Ramos (cell line): Measurements from ENCODE around the gene SPAG5.

Experiments
- in situ Hi-C: fragments of 300-500 bp; cut with MboI; formaldehyde crosslinking; loops from one replicate; pipeline ENCODE4 v1.14.3; 2022; ENCODE audit warnings: low sequenced_read_pairs; ENCODE audit not compliant: unreplicated experiment

SPAG5 gene

DNA sequence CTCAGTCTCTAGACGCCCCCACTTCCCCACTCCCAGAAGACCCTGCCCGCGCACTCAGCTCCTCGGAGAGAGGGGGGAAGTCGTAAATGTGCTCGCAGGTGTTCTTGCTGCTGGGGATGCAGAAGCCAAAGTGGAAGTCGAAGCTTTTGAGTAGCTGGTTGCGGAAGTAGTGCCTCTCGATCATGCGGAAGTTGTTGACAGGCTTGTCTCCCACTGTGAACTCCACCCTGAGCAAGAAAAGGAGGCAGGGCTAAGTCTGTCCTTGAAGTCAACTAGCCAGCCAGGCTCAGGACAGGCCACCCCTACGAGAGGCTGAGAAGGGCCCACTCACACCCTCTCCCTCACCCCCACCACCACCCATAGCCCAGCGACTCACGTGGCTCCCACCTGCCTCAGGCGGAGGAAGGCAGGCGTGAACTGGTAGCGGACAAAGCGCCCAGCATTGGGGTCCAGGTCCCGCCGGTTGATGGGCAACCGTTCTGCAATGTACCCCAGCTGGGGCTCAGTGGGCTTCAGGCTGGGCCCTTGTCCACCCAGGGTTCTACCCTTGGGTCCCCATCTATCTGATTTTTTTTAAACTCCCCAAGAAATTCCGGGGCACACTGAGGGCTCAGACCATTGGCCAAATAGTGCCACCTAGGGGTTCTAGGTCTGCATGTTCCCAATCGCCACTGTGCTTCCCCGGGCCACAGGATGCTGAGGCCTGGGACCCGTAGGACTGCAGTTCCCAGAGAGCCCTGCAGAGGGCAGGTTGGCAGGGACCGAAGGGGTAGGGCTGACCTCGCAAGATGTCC is 51.0 kb downstream of the SPAG5 start:
- in situ Hi-C loops: no loop called here

DNA sequence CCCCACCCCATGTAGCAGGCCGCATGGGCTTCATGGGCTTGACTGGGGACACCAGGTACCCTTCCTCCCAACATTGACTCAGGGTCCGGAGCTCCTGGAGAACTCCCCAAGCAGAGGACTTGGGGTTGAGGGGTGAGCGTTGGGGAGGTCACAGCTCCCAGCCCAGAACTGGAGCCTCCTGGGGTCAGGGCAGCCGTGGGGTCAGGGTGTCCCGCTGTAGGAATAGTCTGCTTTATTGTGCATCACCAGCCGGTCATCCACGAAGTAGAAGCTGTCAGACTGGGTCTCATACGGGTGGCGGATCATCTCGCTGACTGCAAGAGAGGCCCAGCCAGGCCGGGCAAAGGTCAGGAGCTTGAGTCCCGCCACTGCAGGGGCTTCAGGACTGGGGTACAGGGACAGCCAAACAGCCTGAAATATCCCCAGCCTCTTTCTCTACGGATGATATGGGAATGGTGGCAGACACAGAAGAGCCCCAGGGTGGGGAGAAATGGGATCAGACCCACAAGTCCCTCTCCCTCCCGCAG is 51.7 kb downstream of the SPAG5 start:
- in situ Hi-C loops: no loop called here

DNA sequence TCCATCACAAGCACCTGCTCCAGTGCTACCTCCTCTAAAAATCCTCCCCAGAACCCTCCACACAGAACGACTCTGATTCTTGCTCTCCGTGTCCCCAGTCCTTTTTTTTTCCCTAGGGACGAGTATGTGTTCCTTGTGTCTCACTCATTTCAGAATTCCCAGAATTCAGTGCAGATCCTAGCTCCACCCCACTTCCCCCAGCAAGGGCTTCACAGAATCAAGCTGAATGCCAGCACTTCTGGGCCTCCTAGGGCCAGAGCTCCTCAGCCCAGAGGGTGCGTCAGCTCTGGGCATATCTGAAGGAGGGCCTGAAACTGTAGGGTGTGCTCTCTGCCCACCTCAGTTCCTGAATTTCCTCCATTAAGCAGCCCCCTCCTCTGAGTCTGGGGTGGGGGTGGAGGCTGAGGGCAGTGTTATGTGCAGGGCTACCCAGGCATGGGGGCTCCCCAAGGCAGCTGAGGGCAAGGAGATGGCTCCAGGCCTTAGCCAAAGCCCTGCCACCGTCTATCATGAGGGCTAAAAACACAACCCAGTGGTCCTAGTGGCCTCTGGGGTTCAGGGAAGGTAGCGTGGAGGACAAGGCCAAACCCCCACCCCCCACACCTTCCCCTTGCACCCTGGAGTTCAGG is 52.9 kb downstream of the SPAG5 start:
- in situ Hi-C loops: no loop called here

DNA sequence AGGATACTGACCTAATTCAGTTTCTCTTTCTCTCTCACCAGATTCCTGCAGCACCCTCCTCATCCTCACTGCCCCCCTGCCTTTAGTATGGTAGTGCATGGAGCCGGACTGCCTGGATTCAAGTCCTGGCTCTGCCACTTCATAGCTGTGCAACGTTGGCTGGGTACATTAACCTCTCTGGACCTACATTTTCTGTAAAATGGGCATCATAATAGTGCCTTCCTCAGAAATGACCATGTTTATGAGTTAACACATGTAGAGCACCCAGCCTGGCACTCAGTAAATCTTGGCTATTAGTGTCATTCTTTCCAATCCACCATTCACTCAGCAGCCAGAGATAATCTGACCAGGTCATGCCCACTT is 53.7 kb downstream of the SPAG5 start:
- in situ Hi-C loops: no loop called here

DNA sequence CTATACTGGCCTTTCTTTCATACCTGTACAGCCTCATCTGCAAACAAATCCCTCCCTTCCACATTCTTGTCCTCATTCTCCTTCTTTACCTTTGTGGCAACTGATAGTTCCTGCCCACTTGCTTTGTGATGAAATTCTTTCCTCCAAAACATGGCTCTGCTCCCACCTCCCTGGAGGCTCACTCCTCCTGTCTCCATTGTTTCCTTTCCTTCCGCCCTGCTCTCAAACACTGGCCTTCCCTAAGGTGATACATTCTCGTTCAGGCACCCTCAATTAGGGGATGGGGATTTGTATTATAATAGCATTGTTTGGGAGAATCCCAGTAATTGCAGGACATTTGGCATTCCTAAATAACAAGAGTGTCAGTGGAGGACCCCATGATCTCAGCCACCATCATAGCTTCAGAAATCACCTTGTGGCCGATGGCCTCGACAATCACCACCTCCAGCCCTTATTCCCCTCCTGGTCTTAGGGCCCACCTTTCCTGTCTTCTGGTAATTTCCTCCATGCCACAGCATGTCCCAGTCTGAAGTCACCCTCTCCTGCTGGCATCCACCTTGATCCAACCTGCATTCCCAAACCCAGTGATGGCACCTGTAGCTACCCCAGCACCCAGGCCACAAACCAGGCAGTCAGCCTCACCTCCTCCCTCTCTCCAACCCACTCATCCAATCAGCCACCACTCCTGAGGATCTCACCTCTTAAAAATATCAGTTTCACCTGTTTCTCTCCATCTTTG is 54.3 kb downstream of the SPAG5 start:
- in situ Hi-C loops: no loop called here

DNA sequence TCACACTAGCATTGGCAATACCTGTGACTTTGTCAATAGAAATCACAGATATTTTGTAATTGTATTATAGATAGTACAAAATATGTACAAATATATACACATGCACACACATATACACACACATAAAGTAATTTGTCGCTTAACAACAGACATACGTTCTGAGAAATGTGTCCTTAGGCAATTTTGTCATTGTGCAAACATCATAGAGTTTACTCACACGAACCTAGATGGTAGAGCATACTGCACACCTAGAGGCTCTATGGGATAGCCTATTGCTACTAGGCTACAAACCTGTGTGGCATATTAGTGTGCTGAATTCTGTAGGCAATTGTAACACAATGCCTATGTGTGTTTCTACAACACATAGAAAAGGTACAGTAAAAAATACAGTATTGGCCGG is 57.4 kb downstream of the SPAG5 start:
- in situ Hi-C loops: no loop called here

DNA sequence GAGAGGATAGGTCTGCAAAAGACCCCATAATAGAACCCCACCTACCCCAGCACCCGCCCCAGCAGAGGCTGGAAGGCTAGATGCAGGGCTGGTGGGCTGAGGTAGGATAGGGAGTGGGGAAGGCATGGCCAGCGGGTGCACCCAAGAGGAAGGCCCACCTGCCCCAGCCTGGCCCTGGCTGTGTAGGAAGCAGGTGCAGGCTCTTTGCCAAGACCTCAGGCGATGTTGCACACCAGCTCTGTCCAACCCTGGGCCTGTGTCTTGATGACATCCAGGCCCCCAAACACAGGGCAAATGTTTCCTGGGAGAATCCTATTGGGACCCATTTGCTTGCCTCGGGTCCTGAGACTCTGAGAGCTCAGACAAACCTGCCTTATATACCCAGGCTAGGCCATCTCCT is 58.6 kb downstream of the SPAG5 start:
- in situ Hi-C loops: no loop called here

DNA sequence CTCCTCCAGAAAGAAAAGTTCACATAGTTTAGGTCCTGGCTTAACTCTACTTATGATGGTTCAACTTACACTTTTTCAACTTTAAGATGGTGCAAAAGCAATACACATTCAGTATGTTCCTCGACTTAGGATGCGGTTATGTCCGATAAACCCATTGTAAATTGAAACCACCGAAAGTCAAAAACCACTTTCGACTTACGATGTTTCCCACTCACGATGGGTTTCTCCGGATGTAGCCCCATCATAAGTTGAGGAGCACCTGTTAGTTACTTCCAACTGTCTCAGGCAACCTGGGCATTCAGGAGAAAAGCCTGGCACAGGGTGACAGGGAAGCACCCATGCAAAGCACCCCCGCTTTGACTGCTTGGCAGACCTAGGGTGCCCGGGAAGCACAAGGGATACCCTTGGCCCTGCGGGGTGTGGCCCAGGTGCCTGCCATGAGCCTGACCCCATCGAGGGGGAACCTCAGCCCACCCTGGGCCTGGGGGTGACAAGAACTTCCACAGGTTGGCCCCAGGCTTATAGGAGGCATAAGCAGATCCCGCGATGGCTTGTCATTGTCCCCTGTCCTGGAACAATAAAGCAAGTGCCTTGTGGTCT is 60.4 kb downstream of the SPAG5 start:
- in situ Hi-C loops: no loop called here

DNA sequence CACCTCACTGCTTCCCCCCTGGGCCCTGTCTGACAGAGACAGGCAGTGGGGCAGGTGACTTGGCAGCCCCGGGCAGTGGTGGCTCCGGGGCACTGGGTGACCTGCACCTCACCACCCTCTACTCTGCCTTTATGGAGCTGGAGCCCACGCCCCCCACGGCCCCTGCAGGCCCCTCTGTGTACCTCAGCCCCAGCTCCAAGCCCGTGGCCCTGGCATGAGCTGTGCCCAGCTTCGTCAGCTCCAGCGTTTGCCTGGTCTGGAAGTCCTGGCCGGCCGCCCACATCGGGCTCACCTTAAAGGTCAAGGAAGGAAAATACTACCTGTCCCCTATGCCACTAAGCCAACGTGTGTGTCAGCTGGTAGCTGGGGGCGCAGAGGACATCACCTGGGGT is 61.6 kb downstream of the SPAG5 start:
- in situ Hi-C loops: no loop called here

DNA sequence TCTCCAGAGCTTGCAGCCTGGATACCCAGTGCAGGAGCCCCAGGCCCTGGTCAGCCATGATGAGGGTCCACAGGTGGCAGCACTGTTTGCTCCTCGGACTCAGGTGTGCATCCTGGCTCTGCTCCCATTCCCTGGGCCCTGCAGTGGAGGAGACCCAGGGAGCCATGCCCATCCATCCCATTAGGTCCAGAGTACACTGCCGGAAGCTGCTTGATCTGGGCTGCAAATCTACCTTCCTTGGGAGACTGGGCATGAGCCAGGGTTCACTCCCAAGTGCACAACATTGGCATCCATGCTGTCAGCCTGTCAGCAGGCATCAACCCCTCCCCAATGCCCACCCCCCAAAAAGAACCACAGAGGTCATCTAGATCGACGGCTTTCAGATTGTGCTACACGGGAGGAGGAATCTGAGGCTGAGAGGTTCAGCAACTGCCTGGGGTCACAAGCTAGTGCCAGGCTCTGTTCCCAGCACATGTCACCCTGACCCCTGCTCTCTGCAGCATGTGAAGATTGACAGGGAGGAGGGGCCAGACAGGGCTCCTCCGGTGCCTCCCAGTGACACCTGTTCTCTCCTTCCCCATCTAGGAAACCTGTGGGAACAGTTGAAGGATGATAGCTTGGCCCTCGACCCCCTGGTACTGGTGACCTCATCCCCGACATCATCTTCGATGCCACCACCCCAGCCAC is 62.1 kb downstream of the SPAG5 start:
- in situ Hi-C loops: no loop called here

DNA sequence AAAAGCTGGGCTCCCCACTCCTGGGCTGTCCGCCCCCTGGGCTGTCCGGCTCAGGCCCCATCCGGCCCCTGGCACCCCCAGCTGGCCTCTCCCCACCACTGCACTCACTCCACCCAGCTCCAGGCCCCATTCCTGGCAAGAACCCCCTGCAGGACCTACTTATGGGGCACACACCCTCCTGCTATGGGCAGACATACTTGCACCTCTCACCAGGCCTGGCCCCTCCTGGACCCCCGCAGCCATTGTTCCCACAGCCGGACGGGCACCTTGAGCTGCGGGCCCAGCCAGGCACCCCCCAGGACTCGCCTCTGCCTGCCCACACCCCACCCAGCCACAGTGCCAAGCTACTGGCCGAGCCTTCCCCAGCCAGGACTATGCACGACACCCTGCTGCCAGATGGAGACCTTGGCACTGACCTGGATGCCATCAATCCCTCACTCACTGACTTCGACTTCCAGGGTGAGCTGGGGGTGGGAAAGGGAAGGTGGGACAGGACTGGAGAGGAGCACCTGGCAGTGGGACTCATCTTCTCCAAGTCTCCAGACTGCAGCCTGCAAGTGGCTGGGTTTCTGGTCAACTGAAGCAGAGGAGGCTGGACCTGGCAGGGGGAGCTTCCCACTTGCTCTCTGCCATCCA is 64.0 kb downstream of the SPAG5 start:
- in situ Hi-C loops: no loop called here

DNA sequence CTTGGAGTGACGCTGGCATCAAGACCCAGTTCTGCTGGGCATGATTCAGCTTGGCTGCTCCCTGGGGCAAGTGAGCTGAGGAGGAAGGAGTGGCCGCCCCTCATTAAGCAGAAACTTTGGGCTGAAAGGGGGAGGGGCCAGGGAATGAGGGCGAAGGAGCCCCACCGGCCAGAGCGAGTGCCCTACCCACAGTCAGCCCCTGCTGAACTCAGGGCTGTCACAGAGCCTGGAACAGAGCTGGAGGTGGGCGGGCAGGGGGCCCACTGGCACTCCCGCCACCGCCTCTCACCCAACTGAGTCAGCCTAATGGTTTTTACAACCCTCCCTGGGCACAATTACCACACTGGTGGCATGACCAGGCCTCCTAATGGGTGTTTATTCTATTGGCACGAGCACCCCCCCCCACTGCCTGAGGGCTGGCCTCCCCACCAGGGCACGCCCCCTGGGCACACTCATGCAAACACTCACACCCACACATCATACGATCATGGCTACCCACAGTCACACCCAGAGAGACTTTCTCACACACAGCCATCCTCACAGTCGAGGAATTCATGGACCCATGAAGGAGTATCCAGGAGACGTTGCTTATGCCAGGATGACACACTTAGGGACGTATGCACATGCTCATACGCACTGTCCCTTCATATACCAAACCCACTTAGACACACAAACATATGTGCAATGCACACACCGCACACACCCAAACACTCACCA is 65.6 kb downstream of the SPAG5 start:
- in situ Hi-C loops: no loop called here

DNA sequence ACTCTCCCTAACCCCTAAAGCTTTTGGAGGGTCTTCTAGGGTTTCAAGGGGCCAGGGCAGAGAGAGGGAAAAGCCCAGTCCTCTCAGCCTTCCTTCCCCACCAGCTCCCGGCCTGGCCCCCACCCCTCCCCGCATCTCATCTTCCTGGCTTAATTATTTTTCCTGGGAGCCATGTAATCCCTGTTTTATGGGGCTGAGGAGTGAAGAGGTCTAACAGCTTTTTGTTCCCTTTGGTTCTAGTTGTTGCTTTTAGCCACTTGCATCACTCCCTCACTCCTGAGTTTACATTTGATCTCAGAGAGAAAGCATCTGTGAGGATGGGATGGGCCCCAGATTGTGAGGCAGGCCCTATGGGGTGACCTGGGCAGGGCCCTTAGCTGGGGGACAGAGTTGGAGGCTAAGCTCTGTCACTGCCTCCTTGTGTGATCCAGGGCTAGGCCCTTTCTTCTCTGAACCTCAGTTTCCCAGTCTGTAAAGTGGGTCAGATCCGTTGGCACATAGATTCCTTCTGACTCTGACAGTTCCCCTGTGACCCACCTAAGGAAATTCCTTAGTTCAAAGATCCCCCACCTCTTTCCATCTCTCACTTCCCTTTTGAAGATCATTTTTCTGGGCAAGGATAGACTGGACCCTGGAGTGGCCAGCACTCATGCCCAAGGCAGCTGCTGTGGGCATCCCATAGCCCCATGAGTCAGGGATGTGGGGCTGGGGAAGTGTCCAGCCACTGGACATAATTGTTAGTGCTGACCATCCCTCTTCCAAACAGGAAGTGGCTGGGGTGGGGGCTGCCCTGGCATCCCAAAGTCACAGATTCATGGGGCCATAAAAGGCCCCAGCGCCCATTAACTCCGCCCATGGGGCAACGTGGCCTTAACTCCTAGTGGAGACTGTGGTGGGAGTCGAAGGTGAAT is 66.5 kb downstream of the SPAG5 start:
- in situ Hi-C loops: no loop called here

DNA sequence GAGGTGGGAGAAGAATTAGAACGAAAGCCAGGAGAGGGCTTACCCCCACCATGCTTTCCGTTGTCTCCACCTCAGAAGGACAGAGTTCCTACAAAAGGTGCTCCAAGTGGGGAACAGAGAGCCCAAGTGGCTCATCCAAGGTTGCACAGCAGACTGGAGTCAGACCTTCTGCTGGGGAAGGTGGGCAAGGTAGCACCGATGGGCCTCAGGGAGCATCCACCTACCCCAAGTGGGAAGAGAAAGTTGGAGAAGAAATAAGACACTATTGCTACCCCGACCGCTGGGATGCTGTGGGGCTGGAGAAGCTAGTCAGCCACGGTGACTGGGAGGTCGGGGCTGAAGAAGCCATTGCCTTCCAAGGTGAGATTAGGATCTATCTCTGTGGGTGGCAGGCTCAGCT is 67.9 kb downstream of the SPAG5 start:
- in situ Hi-C loops: no loop called here

DNA sequence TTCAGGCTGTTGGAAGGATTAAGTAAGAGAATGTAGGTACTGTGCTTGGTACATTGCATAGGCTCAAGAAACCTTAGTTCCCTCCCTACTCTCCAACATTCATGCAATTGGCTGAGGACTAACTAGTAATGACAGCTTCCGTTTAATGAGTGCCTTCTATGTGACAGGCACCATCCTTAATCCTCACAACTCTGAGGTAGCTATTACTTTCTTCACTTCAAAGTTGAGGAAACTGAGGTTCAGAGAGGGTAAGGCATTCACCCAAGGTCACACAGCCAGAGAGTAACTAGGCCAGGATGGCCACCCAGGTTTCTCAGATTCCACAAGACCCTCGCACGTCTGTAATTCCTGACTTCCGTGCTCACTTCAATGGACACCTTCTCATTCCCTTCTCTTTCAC is 68.6 kb downstream of the SPAG5 start:
- in situ Hi-C loops: no loop called here

DNA sequence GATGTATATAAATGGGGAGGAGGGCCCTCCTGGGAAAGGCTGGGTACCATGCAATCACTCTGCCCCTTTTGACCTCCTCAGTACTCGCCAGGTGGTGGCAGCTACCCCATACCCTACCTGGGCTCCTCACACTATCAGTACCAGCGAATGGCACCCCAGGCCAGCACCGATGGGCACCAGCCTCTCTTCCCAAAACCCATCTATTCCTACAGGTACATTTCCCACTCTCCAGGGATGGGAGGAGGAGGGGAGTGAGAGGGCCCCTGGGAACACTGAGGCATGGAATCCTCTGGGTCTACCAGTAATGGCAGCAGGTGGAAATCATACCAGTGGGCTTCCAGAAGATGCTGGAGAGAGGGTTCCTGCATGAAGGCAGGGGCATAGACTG is 69.8 kb downstream of the SPAG5 start:
- in situ Hi-C loops: no loop called here

DNA sequence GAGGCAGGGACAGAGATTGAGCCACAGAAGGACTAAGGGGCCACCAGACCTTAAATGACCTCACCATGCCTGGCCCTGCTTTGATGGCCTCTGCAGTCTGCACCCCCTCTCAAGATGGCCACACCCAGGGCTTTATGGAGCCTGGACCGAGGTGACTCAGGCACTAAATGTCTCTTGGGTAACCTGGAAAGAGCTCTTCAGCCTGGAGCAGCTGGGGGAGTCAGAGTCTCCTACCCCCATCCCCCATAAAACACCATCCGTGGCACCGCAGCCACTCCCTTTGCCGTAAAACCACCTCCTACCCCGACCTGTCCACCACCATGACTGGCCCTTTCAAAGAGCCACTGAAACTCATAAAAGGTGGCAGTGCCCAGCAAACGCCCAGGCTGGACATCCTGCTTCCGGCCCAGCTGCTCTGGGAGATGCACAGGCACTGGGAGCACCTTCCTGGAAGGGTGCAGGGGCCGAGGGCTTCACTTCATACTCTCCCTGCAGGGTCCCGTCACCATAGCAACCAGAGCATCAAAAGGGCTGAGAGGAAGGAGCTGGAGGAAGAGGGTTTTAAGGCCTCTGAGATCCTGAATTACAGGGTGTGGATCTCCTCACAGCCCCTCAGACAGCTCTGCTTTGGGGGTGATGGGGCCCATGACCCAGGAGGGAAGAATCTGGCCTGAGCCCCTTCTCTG is 70.4 kb downstream of the SPAG5 start:
- in situ Hi-C loops: no loop called here

DNA sequence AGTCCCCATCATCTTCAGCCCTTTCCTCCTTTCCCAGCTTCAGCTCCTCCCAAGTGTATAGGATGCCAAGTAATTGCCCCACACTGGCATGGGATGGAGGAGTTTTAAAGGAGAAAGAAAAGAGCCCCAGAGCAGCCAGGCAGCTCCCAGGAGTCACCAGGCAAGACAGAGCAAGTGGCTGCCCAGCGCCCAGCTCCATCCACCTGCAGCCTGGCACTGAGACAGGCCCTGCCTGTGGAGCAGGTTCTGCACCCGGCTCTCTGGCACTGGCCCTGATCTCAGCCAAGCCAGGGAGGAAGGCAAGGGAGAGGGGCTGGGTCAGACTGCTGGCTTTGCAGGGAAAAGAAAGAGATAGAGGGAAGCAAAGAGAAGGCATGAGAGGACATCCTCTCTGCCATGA is 71.0 kb downstream of the SPAG5 start:
- in situ Hi-C loops: no loop called here
